GM23338 (cell line): ENCODE measurements around the gene ZKSCAN4.

Source experiments
- CREB1 ChIP-seq: fragments of 250-450 bp; sonication (Bioruptor Pico); IDR thresholded peaks from 2 replicates; pipeline ENCODE4 v1.5.0; 2020; ENCODE audit warnings: low read depth, mild to moderate bottlenecking, moderate library complexity
- CTCF ChIP-seq, 2 experiments: fragments of 200-600 bp in 1 of 2; sonication (generic) in 1 of 2; conservative IDR thresholded peaks; 2 replicates each; pipeline versions ENCODE4 v1.5.1 to v1.6.1; 2016 to 2017; ENCODE audit warnings: antibody characterized with exemption in 2 of 2, low read depth in 2 of 2, mild to moderate bottlenecking in 2 of 2, moderate library complexity in 1 of 2
- NANOG ChIP-seq: IDR thresholded peaks from 2 replicates; pipeline ENCODE4 v1.6.1; 2016; ENCODE audit warnings: antibody characterized with exemption, borderline replicate concordance

GRCh38 chr6:28280595-28281287 lies 28.7 kb upstream of the ZKSCAN4 start:
- TF ChIP-seq NANOG (no peak), CTCF (conservative IDR thresholded peaks at IDR 0.05; ENCODE audit: low read depth in 2 of 2) (no peak), CREB1 (CRISPR knock-in tag) (no peak)
